ENCODE results near the gene PPP1R9B.

Gene PPP1R9B

DNA sequence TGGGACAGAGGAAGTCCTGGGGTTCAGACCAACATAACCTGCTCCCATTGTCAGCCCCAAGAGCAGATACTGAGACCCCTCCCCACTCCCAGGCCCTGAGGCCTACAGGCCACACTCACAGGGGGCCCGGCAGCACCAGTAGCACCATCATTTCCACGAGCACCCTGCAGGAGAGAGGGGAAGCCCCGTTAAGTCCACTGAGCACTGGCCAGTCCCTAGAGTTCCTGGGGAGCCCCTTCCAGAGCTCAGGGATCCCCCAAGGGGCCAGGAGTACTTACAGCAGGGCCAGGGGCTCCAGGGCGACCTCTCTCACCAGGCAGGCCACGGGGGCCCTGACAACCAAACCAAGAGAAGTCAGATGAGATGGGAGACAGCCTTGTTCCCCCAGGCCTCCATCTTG lies 45.6 kb upstream of the PPP1R9B start:
- peak overlapping the region in 1 of 2 donors; percentile 33 for H3K4me3 ChIP-seq (replicated peaks in 1 of 2; ENCODE audit: low read depth in 2 of 2, low read length in 2 of 2)
- DNase-seq (ENCODE audit: low read depth in 2 of 2), result no peak
- TF ChIP-seq, protein P1, sequence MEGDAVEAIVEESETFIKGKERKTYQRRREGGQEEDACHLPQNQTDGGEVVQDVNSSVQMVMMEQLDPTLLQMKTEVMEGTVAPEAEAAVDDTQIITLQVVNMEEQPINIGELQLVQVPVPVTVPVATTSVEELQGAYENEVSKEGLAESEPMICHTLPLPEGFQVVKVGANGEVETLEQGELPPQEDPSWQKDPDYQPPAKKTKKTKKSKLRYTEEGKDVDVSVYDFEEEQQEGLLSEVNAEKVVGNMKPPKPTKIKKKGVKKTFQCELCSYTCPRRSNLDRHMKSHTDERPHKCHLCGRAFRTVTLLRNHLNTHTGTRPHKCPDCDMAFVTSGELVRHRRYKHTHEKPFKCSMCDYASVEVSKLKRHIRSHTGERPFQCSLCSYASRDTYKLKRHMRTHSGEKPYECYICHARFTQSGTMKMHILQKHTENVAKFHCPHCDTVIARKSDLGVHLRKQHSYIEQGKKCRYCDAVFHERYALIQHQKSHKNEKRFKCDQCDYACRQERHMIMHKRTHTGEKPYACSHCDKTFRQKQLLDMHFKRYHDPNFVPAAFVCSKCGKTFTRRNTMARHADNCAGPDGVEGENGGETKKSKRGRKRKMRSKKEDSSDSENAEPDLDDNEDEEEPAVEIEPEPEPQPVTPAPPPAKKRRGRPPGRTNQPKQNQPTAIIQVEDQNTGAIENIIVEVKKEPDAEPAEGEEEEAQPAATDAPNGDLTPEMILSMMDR (IDR thresholded peaks at IDR 0.05; ENCODE audit: low read depth, low read length), result no peak

GRCh38 chr17:50194934-50195865 lies 44.7 kb upstream of the PPP1R9B start:
- TF ChIP-seq, protein P1 (IDR thresholded peaks at IDR 0.05; ENCODE audit: low read depth, low read length), result peak; percentile 58
- peak overlapping the region in 1 of 2 donors; percentile 33 for H3K4me3 ChIP-seq (replicated peaks in 1 of 2; ENCODE audit: low read depth in 2 of 2, low read length in 2 of 2)
- DNase-seq (ENCODE audit: low read depth in 2 of 2), result peak; percentile 60 to 68

GRCh38 chr17:50194140-50194933 lies 43.9 kb upstream of the PPP1R9B start:
- DNase-seq (ENCODE audit: low read depth in 2 of 2), result peak in 1 of 2 donors; percentile 45
- peak overlapping the region in 1 of 2 donors; percentile 33 for H3K4me3 ChIP-seq (replicated peaks in 1 of 2; ENCODE audit: low read depth in 2 of 2, low read length in 2 of 2)
- TF ChIP-seq, protein P1 (IDR thresholded peaks at IDR 0.05; ENCODE audit: low read depth, low read length), result no peak

DNA sequence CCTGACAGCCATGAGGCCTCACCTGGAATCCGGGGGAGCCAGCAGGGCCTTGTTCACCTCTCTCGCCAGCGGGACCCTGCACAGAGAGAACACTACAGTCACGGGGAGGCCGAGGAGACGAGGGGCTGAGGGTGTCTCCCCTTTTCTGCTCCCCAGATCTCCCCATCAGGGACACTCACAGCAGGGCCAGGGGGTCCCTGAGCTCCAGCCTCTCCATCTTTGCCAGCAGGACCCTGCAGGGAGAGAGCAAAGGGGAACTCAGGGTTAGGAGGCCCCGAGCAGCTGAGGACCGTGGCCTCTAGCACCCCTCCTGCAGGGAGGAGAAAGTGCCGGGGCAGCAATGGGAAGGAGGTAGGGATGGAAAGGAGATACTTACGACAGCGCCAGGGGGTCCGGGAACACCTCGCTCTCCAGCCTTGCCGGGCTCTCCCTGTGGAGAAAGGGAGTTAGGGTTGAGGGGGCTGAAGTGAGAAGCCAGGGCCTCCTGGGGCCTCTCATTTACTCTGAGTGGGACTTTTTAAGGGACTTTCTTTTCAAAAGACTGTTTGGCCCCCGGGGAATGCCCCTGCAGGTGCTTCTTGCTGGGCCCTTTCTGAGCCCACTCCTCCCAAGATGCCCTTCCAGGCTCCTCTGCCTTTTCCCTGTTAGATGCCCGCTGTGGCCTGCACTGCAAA lies 42.3 kb upstream of the PPP1R9B start:
- DNase-seq (ENCODE audit: low read depth in 2 of 2), result no peak
- no peak overlapping the region for H3K4me3 ChIP-seq (replicated peaks in 1 of 2; ENCODE audit: low read depth in 2 of 2, low read length in 2 of 2)
- TF ChIP-seq, protein P1 (IDR thresholded peaks at IDR 0.05; ENCODE audit: low read depth, low read length), result no peak

DNA sequence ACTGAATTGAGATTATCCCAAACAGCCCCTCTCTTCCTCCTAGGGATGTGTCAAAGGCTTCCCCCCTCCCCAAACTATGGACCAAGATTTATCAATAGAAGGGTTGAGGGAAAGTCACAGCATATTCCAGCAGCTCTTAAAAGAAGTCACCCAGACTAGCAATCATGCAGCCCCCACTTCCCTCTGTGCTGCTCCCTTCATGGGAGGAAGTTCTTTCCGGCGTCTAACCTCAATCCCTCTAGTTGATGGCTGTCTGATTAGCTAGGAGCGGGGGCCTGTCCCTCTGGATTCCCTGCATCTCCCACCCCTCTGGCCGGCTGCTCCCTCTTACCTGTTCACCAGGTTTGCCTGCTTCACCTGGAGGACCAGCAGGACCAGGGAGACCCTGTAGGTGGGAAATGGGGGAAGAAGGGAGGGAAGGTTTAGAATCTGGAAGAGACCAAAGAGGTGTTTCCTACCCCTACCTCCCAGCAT lies 41.7 kb upstream of the PPP1R9B start:
- peak overlapping the region in 1 of 2 donors; percentile 4 for H3K4me3 ChIP-seq (replicated peaks in 1 of 2; ENCODE audit: low read depth in 2 of 2, low read length in 2 of 2)
- TF ChIP-seq, protein P1 (IDR thresholded peaks at IDR 0.05; ENCODE audit: low read depth, low read length), result no peak
- DNase-seq (ENCODE audit: low read depth in 2 of 2), result no peak
